RPMI7951 (cell line): Measurements from ENCODE around the gene SCGB2A2. TPM values are rescaled to one million over a fixed set of nuclear protein-coding genes. Genes with fewer than 3 reads are reported as not detected.

Experiments used
- DNase-seq: peaks from one replicate; pipeline ENCODE4 v3.0.0-alpha.2; 2012; ENCODE audit warnings: low read depth
- total RNA-seq: library from RNA; depleted of rRNA; stranded (reverse); fragments of >200 nt; shearing (Covaris generic); gene quantifications from 2 replicates; pipeline ENCODE4 v1.2.3, GENCODE V29; 2014; rRNA removed

SCGB2A2 gene
- total RNA-seq, 1 experiment from 2014 or later, result not detected

DNA sequence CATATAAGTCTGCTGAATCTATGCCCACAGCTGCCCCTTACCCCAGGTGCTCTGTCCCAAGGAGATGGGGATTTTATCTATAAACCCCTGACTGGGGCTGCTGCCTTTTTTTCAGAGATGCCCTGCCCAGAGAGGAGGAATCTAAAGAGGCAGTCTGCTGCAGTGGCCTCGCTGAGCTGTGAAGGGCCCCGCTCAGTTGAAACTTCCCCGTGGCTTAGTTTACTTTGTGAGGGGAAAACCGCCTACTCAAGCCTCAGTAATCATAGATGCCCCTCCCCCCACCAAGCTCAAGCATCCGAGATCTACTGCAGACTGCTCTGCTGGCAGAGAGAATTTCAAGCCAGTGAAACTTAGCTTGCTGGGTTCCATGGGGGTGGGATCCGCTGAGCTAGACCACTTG is 36.3 kb downstream of the SCGB2A2 start:
- no peak for DNase-seq

DNA sequence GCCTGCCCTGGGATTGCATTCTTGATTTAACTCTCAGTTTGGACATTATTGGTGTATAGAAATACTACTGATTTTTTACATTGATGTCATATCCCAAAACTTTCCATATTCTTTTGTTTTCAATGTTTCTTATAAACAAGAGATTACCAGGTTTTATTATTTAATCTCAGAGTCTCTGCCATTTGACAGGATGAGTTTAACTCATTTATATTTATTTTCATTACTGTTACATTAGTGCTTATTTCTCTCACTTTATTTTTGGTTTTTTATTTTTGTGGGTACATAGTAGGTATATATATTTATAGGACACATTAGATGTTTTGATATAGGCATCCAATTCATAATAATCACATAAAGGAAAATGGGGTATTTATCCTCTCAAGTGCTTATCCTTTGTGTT is 38.0 kb downstream of the SCGB2A2 start:
- DNase-seq, result no peak

GRCh38 chr11:62309991-62310390 is 40.0 kb downstream of the SCGB2A2 start:
- no peak for DNase-seq

DNA sequence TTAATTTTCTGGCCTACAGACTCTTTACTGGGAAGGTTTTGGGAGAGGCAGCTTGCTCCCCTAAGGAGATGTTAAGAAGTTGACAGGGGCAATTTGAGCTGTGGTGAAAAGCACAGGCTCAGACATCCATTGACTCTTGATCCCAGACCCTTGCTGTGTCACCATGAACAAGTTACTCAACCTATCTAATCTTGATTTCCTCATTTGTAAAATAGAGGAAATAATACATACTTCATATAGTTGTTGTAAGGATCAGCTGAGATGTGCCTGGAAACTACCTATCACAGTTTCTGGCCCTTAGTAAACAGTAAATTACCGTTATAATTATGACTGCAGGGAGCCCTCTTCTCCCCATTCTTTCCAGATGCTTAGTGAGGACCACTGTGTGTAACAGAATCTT is 45.5 kb downstream of the SCGB2A2 start:
- DNase-seq, result no peak

DNA sequence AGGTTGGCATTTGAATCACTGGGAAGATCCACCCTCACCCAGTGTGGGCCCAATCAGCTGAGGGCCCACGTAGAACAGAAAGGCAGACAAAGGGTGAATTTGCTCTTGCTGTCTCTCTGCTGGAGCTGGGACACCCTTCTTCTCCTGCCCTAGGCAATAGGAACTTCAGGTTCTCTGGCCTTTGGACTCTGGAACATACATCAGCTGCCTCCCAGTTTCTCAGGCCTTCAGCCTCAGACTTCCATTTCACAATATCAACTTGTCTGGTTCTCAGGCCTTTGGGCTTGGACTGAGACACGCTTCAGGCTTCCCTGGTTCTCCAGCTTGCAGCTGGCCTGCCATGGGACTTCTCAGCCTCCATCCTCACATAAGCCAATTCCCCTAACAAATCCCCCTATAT is 52.6 kb downstream of the SCGB2A2 start:
- DNase-seq, result no peak

Other genes starting within 250 kb of the SCGB2A2 start
- 89.0 and 105 TPM in 2 replicates for gene INCENP, start 146.1 kb upstream of the SCGB2A2 start, total RNA-seq
- gene SCGB1D1, start 79.9 kb upstream of the SCGB2A2 start, total RNA-seq, result not detected in 2 replicates
- gene SCGB2A1, start 61.5 kb upstream of the SCGB2A2 start, total RNA-seq, result not detected in 2 replicates
- not detected in 2 replicates for gene SCGB1D2, start 27.9 kb upstream of the SCGB2A2 start, total RNA-seq
- gene SCGB1D4, start 28.9 kb downstream of the SCGB2A2 start, total RNA-seq, result not detected in 2 replicates
- gene ASRGL1, start 67.3 kb downstream of the SCGB2A2 start, total RNA-seq, result 1.9 TPM in 2 replicates
- not detected in 2 replicates for gene SCGB1A1, start 148.9 kb downstream of the SCGB2A2 start, total RNA-seq